HEK293 (cell line): ENCODE results near the gene MEGF8.

ENCODE experiments used
- IKZF3 ChIP-seq: fragments of 450-650 bp; IDR thresholded peaks from 2 replicates; pipeline ENCODE4 v1.5.0; 2018; ENCODE audit warnings: missing biosample characterization, mild to moderate bottlenecking, missing genetic modification characterization, moderate library complexity
- KLF1 ChIP-seq: fragments of 450-650 bp; formaldehyde crosslinking; IDR thresholded peaks from 2 replicates; pipeline ENCODE4 v1.5.1; 2016; ENCODE audit warnings: missing biosample characterization, missing genetic modification characterization
- KLF7 ChIP-seq: fragments of 450-650 bp; formaldehyde crosslinking; IDR thresholded peaks from 2 replicates; pipeline ENCODE4 v1.5.1; 2016; ENCODE audit warnings: missing biosample characterization, missing genetic modification characterization, borderline replicate concordance
- KLF8 ChIP-seq: fragments of 450-650 bp; formaldehyde crosslinking; IDR thresholded peaks from 2 replicates; pipeline ENCODE4 v1.5.1; 2016; ENCODE audit warnings: missing biosample characterization, missing genetic modification characterization
- KLF9 ChIP-seq: fragments of 450-650 bp; formaldehyde crosslinking; IDR thresholded peaks from 2 replicates; pipeline ENCODE4 v1.5.1; 2016; ENCODE audit warnings: missing biosample characterization, missing genetic modification characterization, low read depth
- MYNN ChIP-seq: fragments of 450-650 bp; formaldehyde crosslinking; IDR thresholded peaks from 2 replicates; pipeline ENCODE4 v1.5.1; 2016; ENCODE audit warnings: missing biosample characterization, missing genetic modification characterization, borderline replicate concordance
- PRDM1 ChIP-seq: fragments of 450-650 bp; formaldehyde crosslinking; IDR thresholded peaks from 2 replicates; pipeline ENCODE4; 2016; ENCODE audit warnings: missing biosample characterization, missing genetic modification characterization
- ZBTB17 ChIP-seq: fragments of 450-650 bp; formaldehyde crosslinking; IDR thresholded peaks from 2 replicates; pipeline ENCODE4 v1.5.1; 2016; ENCODE audit warnings: missing biosample characterization, missing genetic modification characterization
- ZBTB20 ChIP-seq: fragments of 450-650 bp; formaldehyde crosslinking; IDR thresholded peaks from 2 replicates; pipeline ENCODE4 v1.5.1; 2016; ENCODE audit warnings: missing biosample characterization, missing genetic modification characterization
- ZFP37 ChIP-seq: fragments of 450-650 bp; formaldehyde crosslinking; IDR thresholded peaks from 2 replicates; pipeline ENCODE4 v1.5.1; 2016; ENCODE audit warnings: missing biosample characterization, missing genetic modification characterization
- ZFP41 ChIP-seq: fragments of 450-650 bp; formaldehyde crosslinking; IDR thresholded peaks from 2 replicates; pipeline ENCODE4 v1.5.1; 2016; ENCODE audit warnings: missing biosample characterization, missing genetic modification characterization, borderline replicate concordance
- ZIC2 ChIP-seq: fragments of 450-650 bp; formaldehyde crosslinking; IDR thresholded peaks from 2 replicates; pipeline ENCODE4 v1.5.1; 2016; ENCODE audit warnings: missing biosample characterization, missing genetic modification characterization
- ZNF16 ChIP-seq: fragments of 450-650 bp; formaldehyde crosslinking; IDR thresholded peaks from 2 replicates; pipeline ENCODE4 v1.5.1; 2016; ENCODE audit warnings: low read depth, missing biosample characterization, missing genetic modification characterization
- ZNF2 ChIP-seq: fragments of 450-650 bp; formaldehyde crosslinking; IDR thresholded peaks from 2 replicates; pipeline ENCODE4 v1.5.1; 2016; ENCODE audit warnings: missing biosample characterization, missing genetic modification characterization
- ZNF239 ChIP-seq: fragments of 450-650 bp; formaldehyde crosslinking; IDR thresholded peaks from 2 replicates; pipeline ENCODE4 v1.5.1; 2016; ENCODE audit warnings: missing biosample characterization, missing genetic modification characterization
- ZNF324 ChIP-seq: fragments of 450-650 bp; formaldehyde crosslinking; IDR thresholded peaks from 2 replicates; pipeline ENCODE4 v1.5.1; 2016; ENCODE audit warnings: missing biosample characterization, missing genetic modification characterization
- ZNF335 ChIP-seq: fragments of 450-650 bp; formaldehyde crosslinking; conservative IDR thresholded peaks from 2 replicates; pipeline ENCODE4 v1.5.1; 2016; ENCODE audit warnings: missing biosample characterization, missing genetic modification characterization
- ZNF366 ChIP-seq: fragments of 450-650 bp; formaldehyde crosslinking; conservative IDR thresholded peaks from 2 replicates; pipeline ENCODE4 v1.5.1; 2016; ENCODE audit warnings: missing biosample characterization, missing genetic modification characterization
- ZNF501 ChIP-seq: fragments of 450-650 bp; formaldehyde crosslinking; IDR thresholded peaks from 2 replicates; pipeline ENCODE4 v1.5.1; 2016; ENCODE audit warnings: missing biosample characterization, missing genetic modification characterization
- ZNF621 ChIP-seq: fragments of 450-650 bp; formaldehyde crosslinking; IDR thresholded peaks from 2 replicates; pipeline ENCODE4 v1.5.1; 2017; ENCODE audit warnings: missing biosample characterization, missing genetic modification characterization
- ZNF624 ChIP-seq: fragments of 450-650 bp; formaldehyde crosslinking; IDR thresholded peaks from 2 replicates; pipeline ENCODE4 v1.5.1; 2017; ENCODE audit warnings: missing biosample characterization, missing genetic modification characterization
- ZNF792 ChIP-seq: fragments of 450-650 bp; formaldehyde crosslinking; IDR thresholded peaks from 2 replicates; pipeline ENCODE4 v1.5.1; 2016; ENCODE audit warnings: missing biosample characterization, missing genetic modification characterization
- ZNF843 ChIP-seq: fragments of 450-650 bp; formaldehyde crosslinking; IDR thresholded peaks from 2 replicates; pipeline ENCODE4 v1.5.1; 2016; ENCODE audit warnings: missing biosample characterization, missing genetic modification characterization
- TF ChIP-seq, protein P1 (sequence below): fragments of 450-650 bp; formaldehyde crosslinking; IDR thresholded peaks from 2 replicates; pipeline ENCODE4 v1.5.1; 2016; ENCODE audit warnings: missing biosample characterization, missing genetic modification characterization
- TF ChIP-seq, protein P2 (sequence below): fragments of 450-650 bp; formaldehyde crosslinking; optimal IDR thresholded peaks from 2 replicates; pipeline ENCODE3; 2016; ENCODE audit warnings: missing biosample characterization, mild to moderate bottlenecking, missing genetic modification characterization
- TF ChIP-seq, protein P3 (sequence below): fragments of 450-650 bp; formaldehyde crosslinking; IDR thresholded peaks from 2 replicates; pipeline ENCODE4 v1.5.1; 2016; ENCODE audit warnings: missing biosample characterization, missing genetic modification characterization
- TF ChIP-seq, protein P4 (sequence below): fragments of 450-650 bp; formaldehyde crosslinking; IDR thresholded peaks from 2 replicates; pipeline ENCODE4 v1.5.1; 2016; ENCODE audit warnings: missing biosample characterization, missing genetic modification characterization

The MEGF8 gene

DNA sequence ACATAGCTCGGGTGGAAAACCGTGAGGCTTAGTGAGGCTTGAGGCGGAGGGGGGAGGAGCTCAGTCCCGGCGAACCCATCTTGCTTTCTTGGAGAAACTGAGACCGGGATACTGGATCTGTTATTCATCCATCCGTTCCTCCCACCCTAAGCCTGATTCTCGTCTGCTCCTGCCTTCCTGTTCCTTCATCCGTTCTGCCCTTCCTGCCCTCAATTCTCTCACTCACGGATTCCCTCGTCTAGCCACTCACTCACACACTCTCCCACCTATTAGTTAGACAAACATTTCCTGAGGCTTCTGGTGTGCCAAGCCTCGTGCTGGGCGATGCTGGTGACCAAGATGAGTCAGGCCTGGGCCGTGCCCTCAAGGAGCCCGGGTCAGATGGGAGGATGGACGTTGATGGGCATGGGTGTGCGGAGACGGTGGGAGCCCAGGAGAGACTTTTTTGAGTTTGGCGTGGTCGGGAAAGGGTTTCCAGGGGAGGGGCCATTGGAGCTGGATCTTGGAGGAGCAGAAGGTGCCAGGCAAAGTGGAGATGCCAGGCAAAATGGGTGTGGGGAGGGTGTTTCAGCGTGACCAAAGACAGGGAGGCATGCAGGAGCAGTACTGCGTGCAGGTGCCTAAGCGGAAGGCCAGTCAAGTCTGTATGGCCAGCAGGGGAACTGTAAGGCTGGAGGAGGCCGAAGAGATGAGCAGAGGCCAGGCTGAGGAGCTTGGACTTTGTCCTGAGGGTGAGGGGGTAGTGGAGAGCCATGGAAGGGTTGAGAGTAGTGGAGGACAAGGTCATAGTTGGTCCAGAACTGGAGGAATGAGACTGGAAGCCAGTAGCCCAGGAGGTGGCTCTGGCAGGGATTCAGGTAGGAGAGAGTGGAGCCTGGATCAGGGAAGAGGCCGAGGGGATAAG lies 72.1 kb downstream of the MEGF8 start (continued):
- TF ChIP-seq, protein P1, sequence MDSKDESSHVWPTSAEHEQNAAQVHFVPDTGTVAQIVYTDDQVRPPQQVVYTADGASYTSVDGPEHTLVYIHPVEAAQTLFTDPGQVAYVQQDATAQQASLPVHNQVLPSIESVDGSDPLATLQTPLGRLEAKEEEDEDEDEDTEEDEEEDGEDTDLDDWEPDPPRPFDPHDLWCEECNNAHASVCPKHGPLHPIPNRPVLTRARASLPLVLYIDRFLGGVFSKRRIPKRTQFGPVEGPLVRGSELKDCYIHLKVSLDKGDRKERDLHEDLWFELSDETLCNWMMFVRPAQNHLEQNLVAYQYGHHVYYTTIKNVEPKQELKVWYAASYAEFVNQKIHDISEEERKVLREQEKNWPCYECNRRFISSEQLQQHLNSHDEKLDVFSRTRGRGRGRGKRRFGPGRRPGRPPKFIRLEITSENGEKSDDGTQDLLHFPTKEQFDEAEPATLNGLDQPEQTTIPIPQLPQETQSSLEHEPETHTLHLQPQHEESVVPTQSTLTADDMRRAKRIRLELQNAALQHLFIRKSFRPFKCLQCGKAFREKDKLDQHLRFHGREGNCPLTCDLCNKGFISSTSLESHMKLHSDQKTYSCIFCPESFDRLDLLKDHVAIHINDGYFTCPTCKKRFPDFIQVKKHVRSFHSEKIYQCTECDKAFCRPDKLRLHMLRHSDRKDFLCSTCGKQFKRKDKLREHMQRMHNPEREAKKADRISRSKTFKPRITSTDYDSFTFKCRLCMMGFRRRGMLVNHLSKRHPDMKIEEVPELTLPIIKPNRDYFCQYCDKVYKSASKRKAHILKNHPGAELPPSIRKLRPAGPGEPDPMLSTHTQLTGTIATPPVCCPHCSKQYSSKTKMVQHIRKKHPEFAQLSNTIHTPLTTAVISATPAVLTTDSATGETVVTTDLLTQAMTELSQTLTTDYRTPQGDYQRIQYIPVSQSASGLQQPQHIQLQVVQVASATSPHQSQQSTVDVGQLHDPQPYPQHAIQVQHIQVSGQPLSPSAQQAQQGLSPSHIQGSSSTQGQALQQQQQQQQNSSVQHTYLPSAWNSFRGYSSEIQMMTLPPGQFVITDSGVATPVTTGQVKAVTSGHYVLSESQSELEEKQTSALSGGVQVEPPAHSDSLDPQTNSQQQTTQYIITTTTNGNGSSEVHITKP (tag by site-specific recombination), result peak; percentile 56
- TF ChIP-seq, protein P2, sequence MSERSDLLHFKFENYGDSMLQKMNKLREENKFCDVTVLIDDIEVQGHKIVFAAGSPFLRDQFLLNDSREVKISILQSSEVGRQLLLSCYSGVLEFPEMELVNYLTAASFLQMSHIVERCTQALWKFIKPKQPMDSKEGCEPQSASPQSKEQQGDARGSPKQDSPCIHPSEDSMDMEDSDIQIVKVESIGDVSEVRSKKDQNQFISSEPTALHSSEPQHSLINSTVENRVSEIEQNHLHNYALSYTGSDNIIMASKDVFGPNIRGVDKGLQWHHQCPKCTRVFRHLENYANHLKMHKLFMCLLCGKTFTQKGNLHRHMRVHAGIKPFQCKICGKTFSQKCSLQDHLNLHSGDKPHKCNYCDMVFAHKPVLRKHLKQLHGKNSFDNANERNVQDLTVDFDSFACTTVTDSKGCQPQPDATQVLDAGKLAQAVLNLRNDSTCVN (tag by site-specific recombination), result peak; percentile 2
- no peak for TF ChIP-seq ZFP41
- TF ChIP-seq KLF8, result 0 out of 2 replicates have a peak, but pooled peaks have one; percentile 8
- TF ChIP-seq ZFP37, result peak; percentile 35; the same call in 1 of the 2 replicates
- peak; percentile 58 for TF ChIP-seq PRDM1 (tag by site-specific recombination)
- TF ChIP-seq ZNF624 (tag by site-specific recombination), result no peak
- peak; percentile 28; the same call in 1 of the 2 replicates for TF ChIP-seq ZNF2
- peak; percentile 60 for TF ChIP-seq IKZF3 (tag by site-specific recombination)
- 0 out of 2 replicates have a peak, but pooled peaks have one; percentile 6 for TF ChIP-seq KLF1
- peak; percentile 60; the same call in 1 of the 2 replicates for TF ChIP-seq ZNF239 (tag by site-specific recombination)
- peak; percentile 66 for TF ChIP-seq ZBTB20 (tag by site-specific recombination)
- peak; percentile 66 for TF ChIP-seq ZNF501 (tag by site-specific recombination)
- TF ChIP-seq ZBTB17, result peak; percentile 99
- TF ChIP-seq, protein P3, sequence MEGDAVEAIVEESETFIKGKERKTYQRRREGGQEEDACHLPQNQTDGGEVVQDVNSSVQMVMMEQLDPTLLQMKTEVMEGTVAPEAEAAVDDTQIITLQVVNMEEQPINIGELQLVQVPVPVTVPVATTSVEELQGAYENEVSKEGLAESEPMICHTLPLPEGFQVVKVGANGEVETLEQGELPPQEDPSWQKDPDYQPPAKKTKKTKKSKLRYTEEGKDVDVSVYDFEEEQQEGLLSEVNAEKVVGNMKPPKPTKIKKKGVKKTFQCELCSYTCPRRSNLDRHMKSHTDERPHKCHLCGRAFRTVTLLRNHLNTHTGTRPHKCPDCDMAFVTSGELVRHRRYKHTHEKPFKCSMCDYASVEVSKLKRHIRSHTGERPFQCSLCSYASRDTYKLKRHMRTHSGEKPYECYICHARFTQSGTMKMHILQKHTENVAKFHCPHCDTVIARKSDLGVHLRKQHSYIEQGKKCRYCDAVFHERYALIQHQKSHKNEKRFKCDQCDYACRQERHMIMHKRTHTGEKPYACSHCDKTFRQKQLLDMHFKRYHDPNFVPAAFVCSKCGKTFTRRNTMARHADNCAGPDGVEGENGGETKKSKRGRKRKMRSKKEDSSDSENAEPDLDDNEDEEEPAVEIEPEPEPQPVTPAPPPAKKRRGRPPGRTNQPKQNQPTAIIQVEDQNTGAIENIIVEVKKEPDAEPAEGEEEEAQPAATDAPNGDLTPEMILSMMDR, result peak; percentile 69; the same call in 1 of the 2 replicates
- TF ChIP-seq ZNF621, result no peak
- peak; percentile 77 for TF ChIP-seq ZNF366 (tag by site-specific recombination)
- no peak for TF ChIP-seq ZNF843 (tag by site-specific recombination)
- TF ChIP-seq, protein P4, sequence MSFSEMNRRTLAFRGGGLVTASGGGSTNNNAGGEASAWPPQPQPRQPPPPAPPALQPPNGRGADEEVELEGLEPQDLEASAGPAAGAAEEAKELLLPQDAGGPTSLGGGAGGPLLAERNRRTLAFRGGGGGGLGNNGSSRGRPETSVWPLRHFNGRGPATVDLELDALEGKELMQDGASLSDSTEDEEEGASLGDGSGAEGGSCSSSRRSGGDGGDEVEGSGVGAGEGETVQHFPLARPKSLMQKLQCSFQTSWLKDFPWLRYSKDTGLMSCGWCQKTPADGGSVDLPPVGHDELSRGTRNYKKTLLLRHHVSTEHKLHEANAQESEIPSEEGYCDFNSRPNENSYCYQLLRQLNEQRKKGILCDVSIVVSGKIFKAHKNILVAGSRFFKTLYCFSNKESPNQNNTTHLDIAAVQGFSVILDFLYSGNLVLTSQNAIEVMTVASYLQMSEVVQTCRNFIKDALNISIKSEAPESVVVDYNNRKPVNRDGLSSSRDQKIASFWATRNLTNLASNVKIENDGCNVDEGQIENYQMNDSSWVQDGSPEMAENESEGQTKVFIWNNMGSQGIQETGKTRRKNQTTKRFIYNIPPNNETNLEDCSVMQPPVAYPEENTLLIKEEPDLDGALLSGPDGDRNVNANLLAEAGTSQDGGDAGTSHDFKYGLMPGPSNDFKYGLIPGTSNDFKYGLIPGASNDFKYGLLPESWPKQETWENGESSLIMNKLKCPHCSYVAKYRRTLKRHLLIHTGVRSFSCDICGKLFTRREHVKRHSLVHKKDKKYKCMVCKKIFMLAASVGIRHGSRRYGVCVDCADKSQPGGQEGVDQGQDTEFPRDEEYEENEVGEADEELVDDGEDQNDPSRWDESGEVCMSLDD, result 0 out of 2 replicates have a peak, but pooled peaks have one; percentile 17
- peak; percentile 31; the same call in 1 of the 2 replicates for TF ChIP-seq KLF9 (tag by site-specific recombination)
- TF ChIP-seq ZNF16, result peak; percentile 48; the same call in 1 of the 2 replicates
- 0 out of 2 replicates have a peak, but pooled peaks have one; percentile 41 for TF ChIP-seq ZIC2 (tag by site-specific recombination)
- no peak for TF ChIP-seq MYNN (tag by site-specific recombination)
- TF ChIP-seq KLF7, result peak; percentile 35; the same call in 1 of the 2 replicates
- TF ChIP-seq ZNF792 (tag by site-specific recombination), result peak; percentile 71; the same call in 1 of the 2 replicates
- TF ChIP-seq ZNF335 (tag by site-specific recombination), result peak; percentile 78
- TF ChIP-seq ZNF324 (tag by site-specific recombination), result peak; percentile 20; the same call in 1 of the 2 replicates
